Measurements from ENCODE around the gene ANXA2R. TPM values are rescaled to one million over a fixed set of nuclear protein-coding genes. Genes with fewer than 3 reads are reported as not detected.
A peak's percentile ranks its signal among the peaks of the same experiment; 100 is the strongest.

ANXA2R gene
- total and polyA plus RNA-seq, 9 of the 15 experiments (the other 6 are each of a cell fraction or from before 2014, with no cell fraction given), result 2.1 to 4.8 (median 3.4) TPM

DNA sequence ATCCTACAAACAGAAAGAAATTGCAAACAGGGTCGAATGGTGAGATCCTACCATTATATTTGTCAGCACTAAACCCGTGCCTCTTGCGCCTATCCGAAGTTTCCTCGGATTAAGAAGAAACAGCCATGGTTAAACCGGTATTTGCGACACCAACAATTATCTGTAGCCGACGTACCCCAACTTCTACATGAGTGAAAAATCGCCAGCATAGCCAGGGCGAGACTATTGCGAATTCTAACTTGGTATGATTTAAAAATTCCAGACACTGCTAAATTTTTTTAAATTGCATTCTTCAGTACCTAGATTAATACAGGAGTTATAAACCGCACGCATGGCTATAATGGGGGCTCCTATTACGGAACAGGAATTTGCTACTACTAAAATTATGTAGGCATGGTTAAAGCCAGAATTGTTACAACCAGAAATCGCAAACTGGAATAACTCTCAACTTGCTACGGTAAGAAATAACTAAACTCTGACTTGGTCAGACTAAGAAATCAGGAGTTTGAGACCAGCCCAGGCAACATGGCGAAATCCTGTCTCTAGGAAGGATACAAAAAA, 25.3 kb upstream of the ANXA2R start (continued):
- TF ChIP-seq ZNF717 (CRISPR knock-in tag; IDR thresholded peaks at IDR 0.05), result no peak
- 0 out of 4 replicates have a peak, but pooled peaks of 1 of the 2 experiments have one; percentile 8 for TF ChIP-seq TBL1XR1 (IDR thresholded peaks at IDR 0.05; ENCODE audit: low read length in 2 of 2)
- no peak for TF ChIP-seq PTTG1 (tag; IDR thresholded peaks at IDR 0.05; ENCODE audit: low read depth)
- no peak for TF ChIP-seq TAF15 (IDR thresholded peaks at IDR 0.05; ENCODE audit: low read depth, low read length)
- TF ChIP-seq, protein P1, sequence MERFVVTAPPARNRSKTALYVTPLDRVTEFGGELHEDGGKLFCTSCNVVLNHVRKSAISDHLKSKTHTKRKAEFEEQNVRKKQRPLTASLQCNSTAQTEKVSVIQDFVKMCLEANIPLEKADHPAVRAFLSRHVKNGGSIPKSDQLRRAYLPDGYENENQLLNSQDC (CRISPR knock-in tag; IDR thresholded peaks at IDR 0.05), result 0 out of 2 replicates have a peak, but pooled peaks have one; percentile 22
- no peak for TF ChIP-seq MEF2A (IDR thresholded peaks at IDR 0.05; ENCODE audit: control insufficient read depth, low read depth, low read length)
- TF ChIP-seq TGIF2 (CRISPR knock-in tag; IDR thresholded peaks at IDR 0.05), result no peak
- no peak for TF ChIP-seq CBX2 (IDR thresholded peaks at IDR 0.05; ENCODE audit: insufficient read depth, low read length, poor library complexity, severe bottlenecking)
- no peak for TF ChIP-seq POU5F1 (IDR thresholded peaks at IDR 0.05; ENCODE audit: borderline replicate concordance, low read depth, low read length, partially characterized antibody)
- TF ChIP-seq MCM7 (IDR thresholded peaks at IDR 0.05), result no peak
- TF ChIP-seq KLF6 (CRISPR knock-in tag; IDR thresholded peaks at IDR 0.05; ENCODE audit: borderline replicate concordance), result peak; percentile 36; the same call in 1 of the 2 replicates
- TF ChIP-seq MAFG (tag; conservative IDR thresholded peaks at IDR 0.05), result no peak
- peak; percentile 36; the same call in 1 of the 2 replicates for TF ChIP-seq BACH1 (tag; IDR thresholded peaks at IDR 0.05)
- TF ChIP-seq YY1 (IDR thresholded peaks at IDR 0.05; ENCODE audit: borderline replicate concordance in 1 of 3, control insufficient read depth in 1 of 3, extremely low read depth in 1 of 3, insufficient read depth in 3 of 3, insufficient read length in 1 of 3, insufficient replicate concordance in 2 of 3, low read depth in 1 of 3, low read length in 2 of 3), result peak in 2 of 3 experiments; percentile 33 to 82
- peak; percentile 64; the same call in 1 of the 2 replicates for TF ChIP-seq MIER1 (IDR thresholded peaks at IDR 0.05; ENCODE audit: low read depth)
- no peak for TF ChIP-seq PREB (CRISPR knock-in tag; IDR thresholded peaks at IDR 0.05)
- TF ChIP-seq, protein P2, sequence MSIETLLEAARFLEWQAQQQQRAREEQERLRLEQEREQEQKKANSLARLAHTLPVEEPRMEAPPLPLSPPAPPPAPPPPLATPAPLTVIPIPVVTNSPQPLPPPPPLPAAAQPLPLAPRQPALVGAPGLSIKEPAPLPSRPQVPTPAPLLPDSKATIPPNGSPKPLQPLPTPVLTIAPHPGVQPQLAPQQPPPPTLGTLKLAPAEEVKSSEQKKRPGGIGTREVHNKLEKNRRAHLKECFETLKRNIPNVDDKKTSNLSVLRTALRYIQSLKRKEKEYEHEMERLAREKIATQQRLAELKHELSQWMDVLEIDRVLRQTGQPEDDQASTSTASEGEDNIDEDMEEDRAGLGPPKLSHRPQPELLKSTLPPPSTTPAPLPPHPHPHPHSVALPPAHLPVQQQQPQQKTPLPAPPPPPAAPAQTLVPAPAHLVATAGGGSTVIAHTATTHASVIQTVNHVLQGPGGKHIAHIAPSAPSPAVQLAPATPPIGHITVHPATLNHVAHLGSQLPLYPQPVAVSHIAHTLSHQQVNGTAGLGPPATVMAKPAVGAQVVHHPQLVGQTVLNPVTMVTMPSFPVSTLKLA (conservative IDR thresholded peaks at IDR 0.05), result no peak
- no peak for TF ChIP-seq AFF4 (CRISPR knock-in tag; IDR thresholded peaks at IDR 0.05)
- no peak for TF ChIP-seq RCOR1 (IDR thresholded peaks at IDR 0.05; ENCODE audit: borderline replicate concordance in 1 of 2, low read depth in 2 of 2, low read length in 2 of 2)

Data from K562 (cell line).